Measurements from ENCODE around the gene TYRO3. TPM values are rescaled to one million over a fixed set of nuclear protein-coding genes. Genes with fewer than 3 reads are reported as not detected.

TYRO3 gene
- total RNA-seq: 0.22 TPM in 1 of 2 replicates, not detected in the other

DNA sequence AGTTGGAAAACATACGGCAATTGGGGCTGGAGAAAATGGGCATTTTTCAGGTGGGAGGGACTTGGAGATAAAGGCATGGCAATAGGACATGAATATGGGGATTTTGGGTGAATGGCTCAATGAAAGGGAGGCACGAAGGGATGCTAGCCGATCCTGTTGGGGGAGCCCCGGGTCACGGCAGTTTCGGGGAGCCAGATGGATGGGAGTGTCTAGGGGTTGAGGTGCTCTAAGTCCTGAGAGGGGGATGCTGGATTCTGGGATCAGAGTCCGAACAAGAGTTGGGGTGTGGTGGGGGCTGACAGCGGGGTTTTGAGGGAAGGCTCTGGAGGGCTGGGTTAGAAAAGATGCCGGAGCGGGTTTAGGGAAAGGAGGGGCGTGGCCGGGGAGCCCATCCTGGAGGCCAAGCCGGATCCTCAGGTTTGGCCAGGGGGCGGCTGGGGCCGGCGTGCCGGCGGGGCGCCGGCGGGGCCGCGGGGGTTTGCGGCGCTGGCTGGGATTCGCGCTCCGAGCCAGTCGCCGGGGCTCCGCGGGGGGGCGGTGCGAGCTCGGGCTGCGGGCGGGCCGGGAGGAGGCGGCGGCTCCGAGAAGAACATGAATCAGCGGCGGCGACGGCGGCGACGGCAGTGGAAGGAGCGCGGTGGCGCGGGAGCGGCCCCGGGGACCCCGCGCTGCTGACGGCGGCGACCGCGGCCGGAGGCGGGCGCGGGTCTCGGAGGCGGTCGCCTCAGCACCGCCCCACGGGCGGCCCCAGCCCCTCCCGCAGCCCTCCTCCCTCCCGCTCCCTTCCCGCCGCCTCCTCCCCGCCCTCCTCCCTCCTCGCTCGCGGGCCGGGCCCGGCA is at the start of gene TYRO3:
Gene TYRO3 (plus strand): TSS at position 813 of the 839 bp plus-strand sequence. CDS start 46 bp downstream, outside the sequence.
- ATAC-seq (ENCODE audit: low read depth): peak; percentile 61
- Mint-ChIP-seq H3K9me3 (no peaks in the 10 kb centered on the region), H3K27ac (peak within 1 kb of the TSS; percentile 59), H3K4me3 (peak within 1 kb of the TSS; percentile 90), H3K4me1 (peaks cover 26% of the 10 kb centered on the region), H3K36me3 (ENCODE audit: low read depth) (no peaks in the 10 kb centered on the region), H3K27me3 (peaks cover 36% of the 10 kb centered on the region)
- ChIA-PET CTCF (no interaction called here), POLR2A (interaction anchor here (1.7 kb wide), 1 partner anchor 14 kb away, joined by 10 read pairs; the partner anchor contains the start of gene RPAP1)
- TF ChIP-seq, protein P1, sequence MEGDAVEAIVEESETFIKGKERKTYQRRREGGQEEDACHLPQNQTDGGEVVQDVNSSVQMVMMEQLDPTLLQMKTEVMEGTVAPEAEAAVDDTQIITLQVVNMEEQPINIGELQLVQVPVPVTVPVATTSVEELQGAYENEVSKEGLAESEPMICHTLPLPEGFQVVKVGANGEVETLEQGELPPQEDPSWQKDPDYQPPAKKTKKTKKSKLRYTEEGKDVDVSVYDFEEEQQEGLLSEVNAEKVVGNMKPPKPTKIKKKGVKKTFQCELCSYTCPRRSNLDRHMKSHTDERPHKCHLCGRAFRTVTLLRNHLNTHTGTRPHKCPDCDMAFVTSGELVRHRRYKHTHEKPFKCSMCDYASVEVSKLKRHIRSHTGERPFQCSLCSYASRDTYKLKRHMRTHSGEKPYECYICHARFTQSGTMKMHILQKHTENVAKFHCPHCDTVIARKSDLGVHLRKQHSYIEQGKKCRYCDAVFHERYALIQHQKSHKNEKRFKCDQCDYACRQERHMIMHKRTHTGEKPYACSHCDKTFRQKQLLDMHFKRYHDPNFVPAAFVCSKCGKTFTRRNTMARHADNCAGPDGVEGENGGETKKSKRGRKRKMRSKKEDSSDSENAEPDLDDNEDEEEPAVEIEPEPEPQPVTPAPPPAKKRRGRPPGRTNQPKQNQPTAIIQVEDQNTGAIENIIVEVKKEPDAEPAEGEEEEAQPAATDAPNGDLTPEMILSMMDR (IDR thresholded peaks at IDR 0.05): no peak
- DNase-seq: peak; percentile 59
- intact Hi-C loops (cut with micrococcal nuclease): loop anchor here (1.0 to 2.0 kb wide), 3 partner anchors 45 to 216 kb away; partner anchors contain the start of genes ITPKA, LTK and MAPKBP1

DNA sequence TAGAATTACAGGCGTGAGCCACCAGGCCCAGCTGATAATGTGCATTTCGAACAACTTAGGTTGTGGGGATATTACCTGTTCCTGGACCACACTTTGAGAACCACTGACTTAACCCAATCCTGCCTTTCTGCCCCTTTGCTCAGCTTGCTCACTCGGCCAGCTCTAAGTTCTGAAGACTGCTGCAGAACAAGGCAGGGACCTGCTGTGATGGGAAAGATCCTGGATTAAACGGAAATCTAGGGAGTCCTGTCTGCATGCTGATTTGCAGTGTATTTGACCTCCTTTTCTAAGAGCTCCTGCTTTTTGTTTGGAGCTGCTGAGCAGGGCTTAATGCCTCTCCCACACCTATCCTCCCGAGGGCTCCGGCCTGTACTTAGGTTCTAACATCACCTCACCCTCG is 48.3 kb upstream of the TYRO3 start:
- intact Hi-C loops (cut with micrococcal nuclease): no loop called here
- TF ChIP-seq, protein P1 (IDR thresholded peaks at IDR 0.05): no peak
- no peak overlapping the region for H3K27ac Mint-ChIP-seq
- ATAC-seq (ENCODE audit: low read depth): no peak
- CTCF ChIA-PET: no interaction called here
- peaks cover 5% of the 10 kb centered on the region for H3K27me3 Mint-ChIP-seq
- no peaks in the 10 kb centered on the region for H3K36me3 Mint-ChIP-seq (ENCODE audit: low read depth)
- POLR2A ChIA-PET: no interaction called here
- no peak for DNase-seq
- H3K4me3 Mint-ChIP-seq: no peak overlapping the region
- H3K9me3 Mint-ChIP-seq: no peaks in the 10 kb centered on the region
- H3K4me1 Mint-ChIP-seq: peaks cover 24% of the 10 kb centered on the region

DNA sequence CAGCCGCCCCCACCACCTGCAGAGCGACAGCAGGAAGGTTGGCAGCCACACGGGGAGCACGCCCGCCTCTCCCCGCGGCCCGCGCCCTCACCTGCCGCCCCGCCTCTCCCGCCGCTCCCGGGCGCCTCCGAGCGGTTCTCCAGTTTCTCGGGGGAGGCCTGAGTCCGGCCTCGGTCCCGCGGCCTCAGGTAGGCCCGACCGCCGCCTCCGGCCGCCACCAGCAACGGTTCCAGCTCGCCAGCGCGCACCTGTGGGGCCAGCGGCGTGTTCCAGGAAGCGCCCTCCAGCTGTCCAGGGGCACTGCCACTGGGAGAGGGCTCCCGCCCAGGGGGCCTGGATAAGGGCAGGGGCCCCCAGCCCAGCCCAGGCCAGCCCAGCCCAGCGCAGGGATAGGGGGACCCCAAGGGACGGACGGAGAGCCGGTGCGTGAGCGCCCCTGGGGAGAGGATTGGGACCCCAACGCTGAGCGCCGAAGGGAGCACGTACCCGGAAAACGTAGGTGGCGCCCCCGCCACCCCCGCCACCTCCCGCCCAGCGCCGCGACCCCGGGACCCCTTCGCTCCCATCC is 47.6 kb upstream of the TYRO3 start:
- no peak for ATAC-seq (ENCODE audit: low read depth)
- DNase-seq: no peak
- Mint-ChIP-seq H3K36me3 (ENCODE audit: low read depth) (no peaks in the 10 kb centered on the region), H3K27me3 (peaks cover 5% of the 10 kb centered on the region), H3K27ac (no peak overlapping the region), H3K4me1 (peaks cover 24% of the 10 kb centered on the region), H3K4me3 (no peak overlapping the region), H3K9me3 (no peaks in the 10 kb centered on the region)
- intact Hi-C loops (cut with micrococcal nuclease): no loop called here
- CTCF ChIA-PET: no interaction called here
- POLR2A ChIA-PET: interaction anchor here (1.0 kb wide), 1 partner anchor 10 kb away, joined by 4 read pairs; no protein-coding TSS in a partner anchor
- TF ChIP-seq, protein P1 (IDR thresholded peaks at IDR 0.05): no peak

DNA sequence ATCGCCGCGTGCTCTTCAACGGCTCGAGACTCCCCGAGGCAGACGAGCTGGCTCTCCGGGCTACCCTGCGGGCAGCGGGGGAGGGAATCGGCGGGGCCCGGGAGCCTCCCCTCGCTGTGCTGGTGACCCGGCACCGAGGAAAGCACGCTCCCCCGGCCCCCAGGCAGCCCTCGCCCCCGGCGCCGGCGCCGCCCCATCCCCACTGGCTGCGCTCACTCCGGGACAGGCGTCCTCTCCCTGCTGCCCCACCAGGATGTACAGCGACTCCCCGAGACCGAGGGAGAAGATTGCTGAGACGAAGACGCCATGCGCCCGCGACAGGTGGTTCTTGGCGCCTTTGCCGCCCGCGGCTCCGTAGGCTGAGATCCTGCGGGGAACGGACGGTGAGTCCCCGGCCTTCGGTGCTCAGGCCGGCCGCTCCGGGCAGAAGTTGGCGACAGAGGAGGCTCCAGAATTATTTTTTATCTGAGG is 47.1 kb upstream of the TYRO3 start:
- no peak for DNase-seq
- H3K4me3 Mint-ChIP-seq: peak overlapping the region; percentile 85
- CTCF ChIA-PET: no interaction called here
- no peak overlapping the region for H3K27ac Mint-ChIP-seq
- POLR2A ChIA-PET: interaction anchor here (1.0 kb wide), 1 partner anchor 10 kb away, joined by 4 read pairs; no protein-coding TSS in a partner anchor
- peaks cover 5% of the 10 kb centered on the region for H3K27me3 Mint-ChIP-seq
- TF ChIP-seq, protein P1 (IDR thresholded peaks at IDR 0.05): no peak
- intact Hi-C loops (cut with micrococcal nuclease): no loop called here
- no peak for ATAC-seq (ENCODE audit: low read depth)
- H3K4me1 Mint-ChIP-seq: peaks cover 24% of the 10 kb centered on the region
- peaks cover 2% of the 10 kb centered on the region for H3K36me3 Mint-ChIP-seq (ENCODE audit: low read depth)
- no peaks in the 10 kb centered on the region for H3K9me3 Mint-ChIP-seq

DNA sequence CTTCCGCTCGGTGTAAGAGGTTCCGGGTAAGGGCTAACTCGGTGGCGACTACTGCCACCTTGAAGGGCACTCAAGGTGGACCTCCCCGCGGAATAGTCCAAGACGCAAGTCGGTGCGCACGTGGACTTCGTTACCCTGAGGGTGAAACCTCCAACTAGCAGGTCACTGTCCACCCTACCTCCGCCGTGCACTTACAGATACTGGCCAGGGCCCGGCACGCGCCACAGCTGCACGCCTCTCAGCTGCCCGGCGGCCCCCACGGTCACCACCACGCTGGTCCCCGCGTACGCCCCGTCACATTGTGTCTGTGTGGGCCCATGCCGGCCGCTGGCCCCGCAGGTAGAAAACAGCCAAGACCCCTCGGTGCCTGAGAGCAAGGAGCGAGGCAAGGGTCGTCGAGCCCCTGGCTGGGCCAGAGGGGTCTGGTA is 46.5 kb upstream of the TYRO3 start:
- DNase-seq (no peak), ATAC-seq (ENCODE audit: low read depth) (no peak)
- Mint-ChIP-seq H3K27me3 (peaks cover 5% of the 10 kb centered on the region), H3K4me1 (peaks cover 24% of the 10 kb centered on the region), H3K4me3 (peak overlapping the region; percentile 85), H3K36me3 (ENCODE audit: low read depth) (peaks cover 6% of the 10 kb centered on the region), H3K9me3 (no peaks in the 10 kb centered on the region), H3K27ac (no peak overlapping the region)
- ChIA-PET POLR2A (interaction anchor here (1.0 to 1.7 kb wide), 4 partner anchors 10 to 32 kb away, joined by 3 to 5 read pairs (median 4); partner anchors contain the start of genes ITPKA and RPAP1), CTCF (no interaction called here)
- TF ChIP-seq, protein P1 (IDR thresholded peaks at IDR 0.05): no peak
- intact Hi-C loops (cut with micrococcal nuclease): no loop called here
